ENCODE measurements around the gene REP15.
"Not testable (repeated sequence)": the region's sequence is repeated elsewhere in the genome, so short reads cannot be mapped to it uniquely, and the experiment has no call there.

Gene REP15

GRCh38 chr12:27696293-27696652 lies at the start of gene REP15:
Gene REP15 (plus strand): TSS chr12:27696447. CDS start chr12:27696563, 116 bp downstream.
- no peak for DNase-seq

- DNase-seq: no peak
Measured at GRCh38 chr12:27650011-27650410, 46.2 kb upstream of the REP15 start.

GRCh38 chr12:27651201-27651600 lies 45.0 kb upstream of the REP15 start:
- no peak for DNase-seq

- peak; percentile 86 for DNase-seq
Measured at GRCh38 chr12:27652174-27652763, 44.0 kb upstream of the REP15 start.

- DNase-seq: no peak
Measured at GRCh38 chr12:27653661-27654060, 42.6 kb upstream of the REP15 start.

- not testable (repeated sequence) for DNase-seq
Measured at GRCh38 chr12:27655476-27655875, 40.8 kb upstream of the REP15 start.

- DNase-seq: no peak
Measured at GRCh38 chr12:27657296-27657695, 39.0 kb upstream of the REP15 start.

- no peak for DNase-seq
Measured at GRCh38 chr12:27665704-27666103, 30.5 kb upstream of the REP15 start.

GRCh38 chr12:27666510-27666909 lies 29.7 kb upstream of the REP15 start:
- no peak for DNase-seq

- no peak for DNase-seq
Measured at GRCh38 chr12:27667540-27667939, 28.7 kb upstream of the REP15 start.

GRCh38 chr12:27672051-27672450 lies 24.2 kb upstream of the REP15 start:
- DNase-seq: no peak

GRCh38 chr12:27672643-27673042 lies 23.6 kb upstream of the REP15 start:
- no peak for DNase-seq

GRCh38 chr12:27673101-27673718 lies 23.0 kb upstream of the REP15 start:
- no peak for DNase-seq

- no peak for DNase-seq
Measured at GRCh38 chr12:27674989-27675388, 21.3 kb upstream of the REP15 start.

- no peak for DNase-seq
Measured at GRCh38 chr12:27680619-27681018, 15.6 kb upstream of the REP15 start.

- DNase-seq: no peak
Measured at GRCh38 chr12:27682534-27682933, 13.7 kb upstream of the REP15 start.

- DNase-seq: no peak
Measured at GRCh38 chr12:27685274-27685673, 11.0 kb upstream of the REP15 start.

GRCh38 chr12:27686147-27686546 lies 10.1 kb upstream of the REP15 start:
- DNase-seq: no peak

- DNase-seq: no peak
Measured at GRCh38 chr12:27688671-27689070, 7.6 kb upstream of the REP15 start.

- no peak for DNase-seq
Measured at GRCh38 chr12:27689558-27690180, 6.6 kb upstream of the REP15 start.

- no peak for DNase-seq
Measured at GRCh38 chr12:27693403-27693802, 2.8 kb upstream of the REP15 start.

- no peak for DNase-seq
Measured at GRCh38 chr12:27695556-27696292, 523 bp upstream of the REP15 start.

- DNase-seq: no peak
Measured at GRCh38 chr12:27696864-27697564, 767 bp downstream of the REP15 start.

Data from hematopoietic multipotent progenitor cell treated with erythropoietin and hydrocortisone succinate and interleukin-3 and kit ligand, for 6 days (in vitro differentiated cells).